Activated CD4-positive, alpha-beta T cell treated with anti-CD3 and anti-CD28 coated beads, Interleukin-2, amount 50 U/mL, for 24 hours (primary cell): ENCODE data around the gene UTS2R.
"Not testable (repeated sequence)": the region's sequence is repeated elsewhere in the genome, so short reads cannot be mapped to it uniquely, and the experiment has no call there.

Experiments used
- DNase-seq, 2 donors: peaks; one replicate each; pipeline ENCODE4 v3.0.0-alpha.2; 2020; ENCODE audit warnings: low read depth in 1 of 2, low spot score in 1 of 2

UTS2R gene

DNA sequence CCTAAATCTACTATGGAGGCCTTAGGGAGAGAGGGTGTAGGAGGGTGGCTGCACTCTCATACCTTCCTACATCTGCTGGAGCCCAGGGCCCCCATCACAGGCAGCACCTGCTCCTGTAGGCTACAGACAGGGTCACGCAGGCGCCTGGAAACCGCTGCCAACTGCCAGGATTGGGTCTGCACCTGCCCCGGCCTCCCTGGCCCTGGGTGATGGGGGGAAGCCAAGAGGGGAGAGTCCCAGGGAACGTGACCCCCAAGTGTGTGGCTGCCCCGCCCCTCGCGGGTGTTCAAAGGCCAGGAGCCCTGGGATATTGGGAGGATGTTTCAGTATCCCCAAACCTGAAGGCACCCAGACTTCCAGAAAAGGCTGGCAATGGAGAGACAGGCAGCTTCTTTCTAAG is 18.1 kb upstream of the UTS2R start:
- no peak for DNase-seq

DNA sequence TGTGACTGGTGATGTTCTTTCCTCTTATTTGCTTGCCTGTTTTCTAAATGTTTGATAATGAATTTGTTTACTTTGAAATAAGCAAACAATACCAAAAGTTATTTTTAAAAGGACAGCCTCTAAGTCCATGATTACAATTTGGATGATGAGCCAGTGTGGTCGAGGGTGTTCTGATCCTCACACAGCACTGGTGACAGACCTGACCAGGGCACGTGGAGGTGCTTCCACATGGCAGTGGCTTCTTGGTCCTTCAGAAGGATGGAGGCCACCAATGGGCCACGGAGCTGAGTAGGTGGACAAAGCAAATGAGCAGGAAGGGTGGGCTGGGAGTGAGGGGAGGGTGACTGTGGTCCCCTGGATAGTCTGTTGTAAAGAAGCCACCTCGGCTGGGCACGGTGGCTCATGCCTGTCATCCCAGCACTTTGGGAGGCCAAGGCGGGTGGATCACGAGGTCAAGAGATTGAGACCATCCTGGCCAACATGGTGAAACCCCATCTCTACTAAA is 16.7 kb upstream of the UTS2R start:
- DNase-seq, result no peak

DNA sequence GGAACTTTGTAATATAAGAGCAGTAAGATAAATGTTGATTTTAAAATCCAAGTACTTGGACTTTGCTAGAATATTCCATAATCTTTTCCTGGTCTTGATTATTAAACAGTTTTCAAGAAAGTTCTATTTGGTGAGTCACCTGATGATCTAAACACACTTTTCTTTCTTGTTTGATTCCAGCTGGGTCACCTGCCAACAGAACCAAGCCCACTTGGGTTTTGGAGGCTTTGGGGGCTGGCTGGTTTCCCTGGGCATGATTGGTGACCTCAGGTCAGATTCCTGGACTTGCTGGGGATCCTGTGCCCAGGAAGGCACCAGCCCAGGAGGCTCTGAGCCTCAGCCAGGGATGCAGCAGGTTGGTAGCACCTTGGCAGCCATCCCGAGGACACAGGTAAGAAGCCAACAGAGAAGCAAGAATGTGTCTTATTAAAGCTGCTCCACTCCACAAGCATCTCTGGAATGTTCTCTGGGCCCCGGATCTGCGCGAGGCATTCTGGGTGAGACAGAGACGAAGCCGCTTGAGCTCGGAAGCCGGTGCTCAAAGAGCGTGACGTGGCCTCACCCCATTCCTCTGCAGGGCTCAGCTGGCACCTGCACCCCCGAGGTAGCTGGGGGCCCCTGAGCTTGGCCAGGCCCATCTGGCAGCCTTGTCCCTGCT is 15.7 kb upstream of the UTS2R start:
- no peak for DNase-seq

DNA sequence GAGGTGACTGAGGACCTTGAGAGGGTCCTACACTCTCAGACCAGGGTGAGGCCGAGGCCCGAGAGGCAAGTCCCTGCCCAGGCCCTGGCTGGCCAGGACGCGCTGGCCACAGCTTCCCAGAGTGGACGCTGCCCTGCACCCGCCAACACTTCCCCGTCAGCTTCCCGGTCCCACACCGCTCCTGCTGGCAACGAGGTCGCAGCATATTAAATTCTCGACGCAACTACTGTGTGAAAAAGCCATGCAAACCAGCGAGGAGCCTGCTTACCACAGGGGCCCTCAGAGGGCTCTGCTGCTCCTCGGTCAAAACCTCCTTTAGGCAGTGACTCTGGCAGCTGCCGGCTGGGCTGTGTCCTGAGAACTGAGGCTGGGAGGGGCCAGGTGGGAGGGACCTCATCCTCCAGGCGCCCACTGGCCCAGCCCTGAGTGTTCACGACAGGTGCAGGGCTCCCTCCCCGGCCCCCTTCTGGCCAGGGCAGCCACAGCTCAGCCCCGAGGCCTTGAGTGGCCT is 14.7 kb upstream of the UTS2R start:
- DNase-seq, result no peak

DNA sequence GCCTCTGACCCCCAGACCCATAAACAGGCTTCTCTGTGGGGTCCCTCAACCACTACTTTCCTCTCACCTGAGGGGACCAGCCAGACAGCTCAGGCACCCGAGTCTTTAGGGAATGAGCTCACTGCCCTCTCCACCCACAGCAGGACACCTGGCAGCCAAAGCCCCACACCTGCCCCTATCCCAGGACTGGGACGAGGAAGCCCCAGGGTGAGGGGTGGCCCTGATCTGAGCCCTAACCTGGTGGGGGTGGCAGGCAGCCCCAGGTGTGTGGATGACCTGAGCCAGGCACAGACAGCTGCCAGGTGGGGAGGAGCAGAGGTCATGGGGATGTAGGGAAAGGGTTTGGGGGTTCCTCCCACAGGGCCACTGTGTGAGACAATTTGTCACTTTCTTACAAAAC is 14.2 kb upstream of the UTS2R start:
- no peak for DNase-seq

DNA sequence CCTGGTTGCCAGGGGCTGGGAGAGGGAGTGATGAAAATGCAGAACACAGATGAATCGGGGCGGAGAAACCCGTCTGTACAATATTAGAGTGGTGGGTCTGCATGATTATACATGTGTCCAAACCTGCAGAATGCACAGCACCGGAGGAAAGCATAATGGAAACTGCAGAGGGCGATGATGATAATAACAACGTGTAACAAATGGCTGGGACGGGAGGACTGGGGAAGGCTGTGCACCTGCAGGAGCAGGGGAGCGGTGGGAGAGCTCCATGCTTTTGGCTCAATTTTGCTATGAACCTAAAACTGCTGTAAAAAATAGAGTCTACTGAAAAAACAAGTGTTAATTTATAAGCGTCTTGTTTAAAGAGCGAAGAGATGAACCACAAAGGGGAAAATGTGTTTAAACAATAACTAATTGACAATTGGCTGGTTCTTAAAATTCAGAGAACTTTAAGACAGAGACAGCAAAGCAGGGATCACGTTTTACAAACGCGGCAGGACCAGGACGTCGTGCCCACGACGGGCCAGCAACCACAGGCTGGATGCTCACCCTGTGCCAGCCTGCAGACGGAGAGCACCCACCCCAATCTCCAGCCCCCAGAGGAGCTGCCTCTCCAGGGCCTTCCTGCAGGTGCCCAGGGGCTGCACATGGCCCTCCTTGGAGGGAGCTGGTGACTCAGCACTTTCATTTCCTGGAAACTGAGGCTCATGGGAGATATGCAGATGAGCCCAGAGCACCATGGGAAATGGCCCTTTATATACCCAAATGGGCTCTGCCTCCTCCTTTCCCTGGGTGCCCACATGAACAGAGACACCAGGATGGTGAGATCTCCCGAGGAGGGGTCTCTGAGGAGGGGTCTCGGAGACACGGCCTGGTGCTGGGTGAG is 12.9 kb upstream of the UTS2R start, which contains the start of gene TEX19:
TSS of gene TEX19 (plus strand) at position 783 of the 886 bp plus-strand sequence. CDS start 2,904 bp downstream, outside the sequence.
- DNase-seq, result no peak

GRCh38 chr17:82359451-82360074 is 12.0 kb upstream of the UTS2R start:
- DNase-seq, result not testable (repeated sequence)

DNA sequence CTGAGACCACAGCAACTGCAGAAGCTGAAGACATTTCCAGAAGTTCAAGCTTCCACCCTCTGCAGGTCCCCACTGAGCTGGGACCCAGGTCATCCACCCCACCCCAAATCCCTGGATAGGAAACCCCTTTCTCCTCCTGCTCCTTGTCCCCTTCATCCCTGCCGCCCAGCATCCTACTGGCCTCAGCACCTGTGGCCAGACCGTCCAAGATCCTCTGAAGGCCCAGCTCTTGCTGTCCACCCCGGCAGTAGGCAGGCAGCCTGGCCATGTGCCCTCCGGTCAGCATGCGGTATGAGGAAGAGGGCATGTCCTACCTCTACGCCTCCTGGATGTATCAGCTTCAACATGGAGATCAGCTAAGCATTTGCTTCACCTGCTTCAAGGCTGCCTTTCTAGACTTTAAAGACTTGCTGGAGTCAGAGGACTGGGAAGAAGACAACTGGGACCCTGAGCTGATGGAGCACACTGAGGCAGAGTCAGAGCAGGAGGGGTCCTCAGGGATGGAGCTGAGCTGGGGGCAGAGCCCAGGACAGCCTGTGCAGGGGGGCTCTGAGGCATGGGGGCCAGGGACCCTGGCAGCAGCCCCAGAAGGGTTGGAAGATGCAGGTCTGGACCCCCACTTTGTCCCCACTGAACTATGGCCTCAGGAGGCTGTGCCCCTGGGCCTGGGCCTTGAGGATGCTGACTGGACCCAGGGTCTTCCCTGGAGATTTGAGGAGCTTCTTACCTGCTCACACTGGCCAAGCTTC is 9.5 kb upstream of the UTS2R start:
- no peak for DNase-seq

DNA sequence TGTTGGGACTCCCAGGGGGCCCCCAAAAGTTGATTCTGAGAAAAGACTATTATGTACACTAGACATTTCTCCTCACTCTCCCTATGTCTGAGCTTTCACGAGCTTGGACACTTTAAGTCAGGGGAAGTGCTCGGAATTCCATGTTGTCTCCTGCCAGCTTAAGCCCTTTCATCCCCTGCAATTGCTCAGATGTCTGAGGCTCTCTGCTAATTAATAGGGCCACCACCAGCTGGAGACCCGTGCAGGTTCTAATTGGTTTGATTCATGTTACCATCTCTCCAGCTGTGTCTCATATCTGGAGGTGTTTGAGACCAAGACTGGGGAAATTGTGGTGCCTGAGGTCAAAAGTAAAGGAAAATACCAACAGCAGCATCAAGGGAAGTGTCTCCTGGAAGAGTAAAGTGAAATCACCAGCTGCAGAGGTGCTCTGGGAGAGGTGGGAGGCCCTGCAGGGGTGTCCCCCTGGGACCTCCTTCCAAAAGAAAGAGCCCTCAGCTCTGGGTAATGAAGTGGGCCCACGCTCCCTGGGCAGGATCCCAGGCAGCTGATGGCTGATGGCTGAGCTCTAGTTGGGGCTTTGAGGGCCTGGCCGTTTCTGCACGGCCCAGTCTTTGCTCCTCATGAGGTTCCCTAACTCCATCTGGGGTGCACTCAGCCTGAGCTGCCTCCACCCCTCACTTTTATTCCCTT is 5.8 kb upstream of the UTS2R start:
- DNase-seq, result no peak

DNA sequence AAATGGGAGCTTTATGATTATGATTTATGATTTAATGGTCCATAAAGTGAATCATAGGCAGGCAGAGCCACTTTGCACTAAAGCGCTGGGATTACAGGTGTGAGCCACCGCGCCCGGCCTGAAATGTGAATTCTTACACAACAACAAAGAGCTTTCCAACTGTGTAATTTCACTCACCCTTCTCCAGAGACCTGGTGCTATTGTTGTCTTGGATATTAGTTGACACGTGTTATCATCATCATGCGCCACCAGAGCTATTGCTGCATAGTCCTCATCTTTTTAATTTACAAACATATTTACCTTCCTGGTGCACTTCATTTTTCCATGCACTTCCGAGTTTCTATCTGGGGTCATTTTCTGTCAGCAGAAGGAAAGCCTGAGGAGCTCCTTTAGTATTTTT is 4.8 kb upstream of the UTS2R start:
- DNase-seq, result no peak

DNA sequence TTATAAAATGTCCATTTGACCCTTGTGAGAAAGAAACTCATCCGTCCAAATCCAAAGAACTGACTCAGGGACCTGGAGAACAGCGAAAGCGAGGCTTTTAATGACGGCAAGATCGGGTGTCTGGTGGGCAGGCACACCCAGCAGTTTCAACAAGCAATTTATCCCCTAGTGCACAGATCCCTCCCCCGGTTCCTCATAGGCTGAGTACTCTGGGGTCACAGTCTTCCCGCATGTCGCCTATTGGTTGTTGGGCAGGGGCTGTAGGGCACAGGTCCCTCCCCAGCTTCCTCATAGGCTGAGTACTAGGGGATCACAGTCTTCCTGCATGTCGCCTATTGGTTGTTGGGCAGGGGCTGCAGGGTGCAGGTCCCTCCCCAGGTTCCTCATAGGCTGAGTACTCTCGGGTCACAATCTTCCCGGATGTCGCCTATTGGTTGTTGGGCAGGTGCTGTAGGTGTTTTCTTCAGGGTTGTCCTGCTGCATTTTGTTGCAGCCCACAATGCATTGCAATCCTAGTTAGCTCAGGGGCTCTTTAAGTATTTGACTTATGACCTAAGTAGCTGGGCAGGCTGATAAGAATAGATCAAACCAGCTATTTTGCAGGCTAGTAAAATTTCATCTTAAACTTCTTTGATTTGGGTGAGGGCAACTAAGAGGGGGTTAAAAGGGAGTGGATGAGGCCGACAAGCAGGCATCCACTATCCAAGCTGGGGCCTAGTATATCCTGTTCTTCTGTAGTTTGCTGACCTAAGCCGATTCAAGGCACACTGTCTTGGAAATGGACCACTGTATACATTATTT is 3.6 kb upstream of the UTS2R start:
- DNase-seq, result no peak

DNA sequence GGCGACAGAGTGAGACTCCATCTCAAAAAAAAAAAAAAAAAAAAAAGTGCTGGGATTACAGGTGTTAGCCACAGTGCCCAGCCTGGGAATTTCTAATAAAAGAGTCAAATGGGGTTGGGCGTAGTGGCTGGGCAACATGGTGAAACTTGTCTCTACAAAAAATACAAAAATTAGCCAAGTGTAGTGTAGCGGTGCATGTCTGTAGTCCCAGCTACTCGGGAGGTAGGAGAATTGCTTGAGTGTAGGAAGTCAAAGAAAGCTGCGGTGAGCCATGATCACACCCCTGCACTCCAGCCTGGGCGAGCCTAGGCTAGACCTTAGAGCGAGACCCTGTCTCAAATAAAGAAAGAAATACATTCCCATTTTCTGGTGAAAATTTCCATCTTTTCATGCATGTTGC is 2.4 kb upstream of the UTS2R start:
- no peak for DNase-seq

GRCh38 chr17:82370471-82371332 is 863 bp upstream of the UTS2R start:
- DNase-seq, result no peak

GRCh38 chr17:82372249-82373071 is 895 bp downstream of the UTS2R start:
- DNase-seq, result no peak

DNA sequence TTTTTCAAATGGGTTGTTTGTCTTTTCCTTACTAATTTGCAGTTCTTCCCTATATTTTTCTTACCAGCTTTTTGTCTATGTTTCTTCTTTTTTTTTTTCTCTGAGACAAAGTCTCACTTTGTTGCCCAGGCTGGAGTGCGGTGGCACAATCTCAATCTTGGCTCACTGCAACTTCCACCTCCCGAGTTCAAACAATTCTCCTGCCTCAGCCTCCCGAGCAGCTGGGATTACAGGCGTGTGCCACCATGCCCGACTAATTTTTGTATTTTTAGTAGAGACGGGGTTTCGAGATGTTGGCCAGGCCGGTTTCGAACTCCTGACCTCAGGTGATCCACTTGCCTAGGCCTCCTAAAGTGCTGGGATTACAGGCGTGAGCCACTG is 1.5 kb downstream of the UTS2R start:
- DNase-seq, result not testable (repeated sequence)

GRCh38 chr17:82373731-82374625 is 2.4 kb downstream of the UTS2R start:
- no peak for DNase-seq
